Thyroid gland (tissue), 4 donors: ENCODE measurements around the gene LGALSL. TPM values are rescaled to one million over a fixed set of nuclear protein-coding genes. Genes with fewer than 3 reads are reported as not detected.

Experiments used
- DNase-seq, 2 donors: peaks; one replicate each; pipeline ENCODE4 v3.0.0-alpha.2; 2019
- H3K27ac ChIP-seq, 3 donors: fragments of 200-600 bp; sonication (generic); 1 replicate in 2 of 3; 2 replicates in 1 of 3; pipeline ENCODE4 v1.5.1; 2016 to 2019; ENCODE audit warnings: mild to moderate bottlenecking in 1 of 3, moderate library complexity in 1 of 3
- H3K27me3 ChIP-seq: fragments of 200-600 bp; sonication (generic); one replicate; pipeline ENCODE4 v1.5.1; 2019
- H3K36me3 ChIP-seq, 2 donors: fragments of 200-600 bp; sonication (generic); one replicate each; pipeline ENCODE4 v1.5.1; 2016 to 2019
- H3K4me1 ChIP-seq, 2 donors: fragments of 200-600 bp; sonication (generic); one replicate each; pipeline ENCODE4 v1.5.1; 2017 to 2019
- H3K4me3 ChIP-seq, 3 donors: fragments of 200-600 bp; sonication (generic); replicated peaks in 1 of 3; 1 replicate in 2 of 3; 2 replicates in 1 of 3; pipeline ENCODE4 v1.5.1; 2016; ENCODE audit warnings: mild to moderate bottlenecking in 1 of 3
- H3K9me3 ChIP-seq: fragments of 200-600 bp; sonication (generic); one replicate; pipeline ENCODE4 v1.5.1; 2017
- CTCF ChIP-seq, 6 experiments: fragments of 200-600 bp in 3 of 6; fragments of 450-650 bp in 3 of 6; sonication (generic) in 3 of 6; IDR thresholded peaks; one replicate each; pipeline ENCODE4 v1.5.1; 2016 to 2019; ENCODE audit warnings: antibody characterized with exemption in 6 of 6, mild to moderate bottlenecking in 2 of 6, inconsistent platforms in 1 of 6, moderate library complexity in 1 of 6
- POLR2A ChIP-seq, 2 donors: fragments of 450-650 bp; IDR thresholded peaks; one replicate each; pipeline ENCODE4 v1.6.1; 2017; ENCODE audit warnings: antibody characterized with exemption in 2 of 2, mild to moderate bottlenecking in 2 of 2, moderate library complexity in 1 of 2
- WGBS, 2 donors: methylation state at CpG; one replicate each; pipeline ENCODE4 v1.1.5; 2017; 5-methylcytosine and 5-hydroxymethylcytosine counted together
- intact Hi-C: fragments of 100-400 bp; cut with DNase I; formaldehyde crosslinking; loops from one replicate; pipeline ENCODE4 v1.15.1; 2023
- total RNA-seq, 4 donors: library from RNA; depleted of rRNA; stranded (reverse); fragments of >200 nt; gene quantifications; one replicate each; pipeline ENCODE4 v1.2.3, GENCODE V29; 2016

The LGALSL gene
- total RNA-seq, 4 donors from 2014 or later: 8.1 to 13.0 (median 10.4) TPM

GRCh38 chr2:64469261-64469660, 15.3 kb downstream of the LGALSL start:
- TF ChIP-seq CTCF (IDR thresholded peaks at IDR 0.05) (no peak), POLR2A (IDR thresholded peaks at IDR 0.05) (no peak)
- H3K9me3 ChIP-seq: no peaks in the 10 kb centered on the region
- H3K36me3 ChIP-seq: no peaks in the 10 kb centered on the region
- no peak overlapping the region for H3K27ac ChIP-seq
- no peaks in the 10 kb centered on the region for H3K27me3 ChIP-seq
- H3K4me3 ChIP-seq: no peak overlapping the region
- WGBS, 2 donors: 88 to 100% methylated on average over 1 of the region's 1 CpG
- no peaks in the 10 kb centered on the region for H3K4me1 ChIP-seq
- intact Hi-C loops: no loop called here
- no peak for DNase-seq

GRCh38 chr2:64470071-64470470, 16.1 kb downstream of the LGALSL start:
- Histone ChIP-seq H3K4me1 (no peaks in the 10 kb centered on the region), H3K36me3 (no peaks in the 10 kb centered on the region), H3K9me3 (no peaks in the 10 kb centered on the region), H3K27ac (no peak overlapping the region), H3K4me3 (no peak overlapping the region), H3K27me3 (no peaks in the 10 kb centered on the region)
- DNase-seq: no peak
- intact Hi-C loops: no loop called here
- TF ChIP-seq CTCF (IDR thresholded peaks at IDR 0.05): no peak
- TF ChIP-seq POLR2A (IDR thresholded peaks at IDR 0.05): no peak
- 87% methylated on average over 3 of the region's 3 CpGs for WGBS, 2 donors

- intact Hi-C loops: no loop called here
- Histone ChIP-seq H3K9me3 (no peaks in the 10 kb centered on the region), H3K4me3 (no peak overlapping the region), H3K4me1 (no peaks in the 10 kb centered on the region), H3K27me3 (no peaks in the 10 kb centered on the region), H3K36me3 (no peaks in the 10 kb centered on the region), H3K27ac (no peak overlapping the region)
- TF ChIP-seq CTCF (IDR thresholded peaks at IDR 0.05) (no peak), POLR2A (IDR thresholded peaks at IDR 0.05) (no peak)
- 96 to 99% methylated on average over 6 of the region's 6 CpGs for WGBS, 2 donors
- no peak for DNase-seq
Observed at GRCh38 chr2:64470766-64471295, 16.9 kb downstream of the LGALSL start.

- Histone ChIP-seq H3K36me3 (no peaks in the 10 kb centered on the region), H3K4me3 (no peak overlapping the region), H3K9me3 (no peaks in the 10 kb centered on the region), H3K27ac (no peak overlapping the region), H3K27me3 (no peaks in the 10 kb centered on the region), H3K4me1 (no peaks in the 10 kb centered on the region)
- intact Hi-C loops: no loop called here
- 92 to 94% methylated on average over 4 of the region's 4 CpGs for WGBS, 2 donors
- no peak for TF ChIP-seq POLR2A (IDR thresholded peaks at IDR 0.05)
- TF ChIP-seq CTCF (IDR thresholded peaks at IDR 0.05): no peak
- DNase-seq: no peak
Observed at GRCh38 chr2:64471600-64471999, 17.6 kb downstream of the LGALSL start.

- 85 to 86% methylated on average over 3 of the region's 3 CpGs for WGBS, 2 donors
- H3K27me3 ChIP-seq: no peaks in the 10 kb centered on the region
- intact Hi-C loops: no loop called here
- H3K4me3 ChIP-seq: no peak overlapping the region
- TF ChIP-seq POLR2A (IDR thresholded peaks at IDR 0.05) (no peak), CTCF (IDR thresholded peaks at IDR 0.05) (no peak)
- H3K36me3 ChIP-seq: no peaks in the 10 kb centered on the region
- no peaks in the 10 kb centered on the region for H3K9me3 ChIP-seq
- no peak overlapping the region for H3K27ac ChIP-seq
- H3K4me1 ChIP-seq: no peaks in the 10 kb centered on the region
- DNase-seq: no peak
Observed at GRCh38 chr2:64472881-64473280, 18.9 kb downstream of the LGALSL start.
